WERI-Rb-1 (cell line): ENCODE data around the gene DPH1.

Experiments used
- DNase-seq: peaks from one replicate; pipeline ENCODE4 v3.0.0-alpha.2; 2020
- H3K27ac ChIP-seq: fragments of 250-450 bp; sonication (Bioruptor Pico); 2 replicates; pipeline ENCODE4 v1.5.1; 2020; ENCODE audit warnings: mild to moderate bottlenecking, moderate library complexity
- H3K27me3 ChIP-seq: fragments of 250-450 bp; sonication (Bioruptor Pico); 2 replicates; pipeline ENCODE4 v1.5.1; 2021; ENCODE audit warnings: mild to moderate bottlenecking, low read depth, moderate library complexity; ENCODE audit not compliant: insufficient read depth, severe bottlenecking
- H3K36me3 ChIP-seq: fragments of 250-450 bp; sonication (Bioruptor Pico); 2 replicates; pipeline ENCODE4 v1.5.1; 2020; ENCODE audit warnings: mild to moderate bottlenecking, moderate library complexity
- H3K4me3 ChIP-seq: 2 replicates; pipeline ENCODE4 v1.5.1; 2011; ENCODE audit warnings: low read depth, mild to moderate bottlenecking, control low read depth, low read length
- H3K9me3 ChIP-seq: fragments of 250-450 bp; sonication (Bioruptor Pico); 2 replicates; pipeline ENCODE4 v1.5.1; 2021; ENCODE audit warnings: mild to moderate bottlenecking, moderate library complexity; ENCODE audit not compliant: severe bottlenecking
- TF ChIP-seq, protein P1 (sequence below): IDR thresholded peaks from 2 replicates; pipeline ENCODE4 v1.5.1; 2011; ENCODE audit warnings: low read depth, mild to moderate bottlenecking, control low read depth, inconsistent platforms, low read length

The DPH1 gene

DNA sequence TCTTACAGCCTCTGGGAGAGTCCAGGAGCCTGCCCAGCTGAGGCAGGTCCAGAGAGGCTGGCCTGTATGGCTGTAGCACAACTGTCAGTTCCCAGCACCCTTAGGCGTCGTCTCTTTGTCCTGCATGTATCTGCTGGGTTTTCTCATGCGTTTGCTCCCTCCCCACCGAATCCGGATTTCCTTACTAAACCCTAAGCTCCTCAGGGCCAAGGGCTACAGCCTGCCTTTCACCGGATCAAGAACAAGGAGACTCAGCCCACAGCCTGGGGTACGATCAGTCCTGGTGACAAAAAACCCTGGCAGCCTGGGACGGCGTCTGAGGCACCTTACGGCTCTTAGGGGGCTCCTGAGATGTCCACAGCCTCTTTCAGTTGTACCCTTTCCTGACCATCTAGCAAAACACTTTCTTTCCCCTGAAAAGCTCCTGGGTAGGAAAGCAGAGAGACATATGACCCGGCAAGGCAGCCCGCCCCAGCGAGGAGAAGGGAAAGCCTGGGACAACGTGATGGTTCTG is 37.2 kb downstream of the DPH1 start:
- TF ChIP-seq, protein P1, sequence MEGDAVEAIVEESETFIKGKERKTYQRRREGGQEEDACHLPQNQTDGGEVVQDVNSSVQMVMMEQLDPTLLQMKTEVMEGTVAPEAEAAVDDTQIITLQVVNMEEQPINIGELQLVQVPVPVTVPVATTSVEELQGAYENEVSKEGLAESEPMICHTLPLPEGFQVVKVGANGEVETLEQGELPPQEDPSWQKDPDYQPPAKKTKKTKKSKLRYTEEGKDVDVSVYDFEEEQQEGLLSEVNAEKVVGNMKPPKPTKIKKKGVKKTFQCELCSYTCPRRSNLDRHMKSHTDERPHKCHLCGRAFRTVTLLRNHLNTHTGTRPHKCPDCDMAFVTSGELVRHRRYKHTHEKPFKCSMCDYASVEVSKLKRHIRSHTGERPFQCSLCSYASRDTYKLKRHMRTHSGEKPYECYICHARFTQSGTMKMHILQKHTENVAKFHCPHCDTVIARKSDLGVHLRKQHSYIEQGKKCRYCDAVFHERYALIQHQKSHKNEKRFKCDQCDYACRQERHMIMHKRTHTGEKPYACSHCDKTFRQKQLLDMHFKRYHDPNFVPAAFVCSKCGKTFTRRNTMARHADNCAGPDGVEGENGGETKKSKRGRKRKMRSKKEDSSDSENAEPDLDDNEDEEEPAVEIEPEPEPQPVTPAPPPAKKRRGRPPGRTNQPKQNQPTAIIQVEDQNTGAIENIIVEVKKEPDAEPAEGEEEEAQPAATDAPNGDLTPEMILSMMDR, result no peak
- Histone ChIP-seq H3K4me3 (no peak overlapping the region), H3K36me3 (peaks cover 51% of the 10 kb centered on the region), H3K27ac (peak overlapping the region; percentile 94), H3K27me3 (no peaks in the 10 kb centered on the region), H3K9me3 (no peaks in the 10 kb centered on the region)
- peak; percentile 84 for DNase-seq

DNA sequence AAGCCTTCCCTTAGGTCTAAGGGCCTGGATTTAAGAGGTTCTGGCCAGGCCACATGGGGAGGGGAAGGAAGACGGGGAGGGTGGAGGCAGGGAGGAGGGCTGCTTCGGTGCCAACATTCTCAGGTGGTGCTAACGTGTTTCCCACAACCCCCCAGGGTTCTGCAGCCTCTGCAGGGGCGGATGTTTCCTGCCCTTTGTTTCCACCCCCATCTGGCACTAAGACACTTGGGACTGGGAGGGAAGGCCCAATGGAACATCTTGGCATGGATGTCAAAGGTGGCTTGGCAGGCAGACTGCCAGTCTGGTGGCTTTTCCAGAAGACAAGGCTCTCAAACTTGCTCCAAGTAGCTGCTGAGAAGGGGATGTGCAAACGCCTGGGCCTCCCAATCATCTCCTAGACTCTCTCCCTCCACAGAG is 37.7 kb downstream of the DPH1 start:
- TF ChIP-seq, protein P1, result no peak
- peaks cover 51% of the 10 kb centered on the region for H3K36me3 ChIP-seq
- H3K4me3 ChIP-seq, result no peak overlapping the region
- H3K27me3 ChIP-seq, result no peaks in the 10 kb centered on the region
- no peak for DNase-seq
- peak overlapping the region; percentile 94 for H3K27ac ChIP-seq
- no peaks in the 10 kb centered on the region for H3K9me3 ChIP-seq

DNA sequence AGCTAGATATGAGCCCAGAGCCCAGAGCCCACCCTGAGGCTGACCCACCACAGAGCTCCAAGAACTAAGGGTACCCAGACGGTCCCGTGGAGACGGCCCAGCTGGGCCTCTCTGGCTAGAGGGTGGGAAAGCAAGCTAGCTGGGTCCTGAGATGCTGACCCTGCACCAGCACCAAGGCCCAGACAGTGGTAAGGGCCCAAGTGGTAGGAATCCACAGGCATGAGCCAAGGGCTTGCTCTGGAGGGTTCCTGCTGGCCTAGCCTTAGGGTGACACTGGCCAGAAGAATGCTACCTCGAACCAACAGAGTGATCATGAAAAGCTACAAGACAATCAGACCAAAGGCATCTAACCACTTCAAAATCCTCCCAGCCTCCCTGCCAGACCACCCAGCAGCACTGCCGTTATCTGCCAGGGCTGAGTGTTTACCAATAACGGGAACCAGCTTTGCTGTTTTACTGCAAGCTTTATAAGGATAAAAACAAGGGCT is 38.1 kb downstream of the DPH1 start:
- Histone ChIP-seq H3K27me3 (no peaks in the 10 kb centered on the region), H3K4me3 (no peak overlapping the region), H3K9me3 (no peaks in the 10 kb centered on the region), H3K27ac (peak overlapping the region; percentile 94), H3K36me3 (peaks cover 48% of the 10 kb centered on the region)
- TF ChIP-seq, protein P1, result no peak
- no peak for DNase-seq

DNA sequence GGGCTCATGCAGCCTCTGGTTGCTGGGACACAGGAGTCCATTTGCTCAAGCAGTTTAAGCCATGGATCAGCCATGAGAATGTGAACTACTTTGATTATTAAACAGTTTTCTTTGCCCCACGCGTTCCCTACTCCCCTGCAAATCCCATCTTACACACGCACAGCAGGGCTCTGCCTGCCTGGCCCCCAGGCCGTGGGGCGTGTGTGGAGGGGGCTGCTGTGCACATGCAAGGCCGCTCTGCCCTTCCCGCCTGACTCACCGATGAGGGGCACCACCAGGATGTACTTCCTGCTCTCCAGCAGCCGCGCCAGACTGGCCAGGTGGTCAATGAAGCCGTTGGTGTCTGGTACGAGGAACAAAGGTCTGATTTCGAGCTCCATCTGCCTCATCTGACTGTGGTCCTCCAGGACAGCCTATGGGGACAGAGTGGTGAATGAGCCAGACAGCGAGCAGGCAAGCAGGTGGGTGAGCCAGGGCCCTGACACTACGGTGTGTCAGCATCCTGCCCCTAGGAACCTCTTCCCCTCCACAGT is 38.6 kb downstream of the DPH1 start:
- TF ChIP-seq, protein P1, result no peak
- H3K27me3 ChIP-seq, result no peaks in the 10 kb centered on the region
- H3K9me3 ChIP-seq, result no peaks in the 10 kb centered on the region
- peaks cover 43% of the 10 kb centered on the region for H3K36me3 ChIP-seq
- DNase-seq, result peak; percentile 90
- H3K4me3 ChIP-seq, result no peak overlapping the region
- peak overlapping the region; percentile 94 for H3K27ac ChIP-seq

DNA sequence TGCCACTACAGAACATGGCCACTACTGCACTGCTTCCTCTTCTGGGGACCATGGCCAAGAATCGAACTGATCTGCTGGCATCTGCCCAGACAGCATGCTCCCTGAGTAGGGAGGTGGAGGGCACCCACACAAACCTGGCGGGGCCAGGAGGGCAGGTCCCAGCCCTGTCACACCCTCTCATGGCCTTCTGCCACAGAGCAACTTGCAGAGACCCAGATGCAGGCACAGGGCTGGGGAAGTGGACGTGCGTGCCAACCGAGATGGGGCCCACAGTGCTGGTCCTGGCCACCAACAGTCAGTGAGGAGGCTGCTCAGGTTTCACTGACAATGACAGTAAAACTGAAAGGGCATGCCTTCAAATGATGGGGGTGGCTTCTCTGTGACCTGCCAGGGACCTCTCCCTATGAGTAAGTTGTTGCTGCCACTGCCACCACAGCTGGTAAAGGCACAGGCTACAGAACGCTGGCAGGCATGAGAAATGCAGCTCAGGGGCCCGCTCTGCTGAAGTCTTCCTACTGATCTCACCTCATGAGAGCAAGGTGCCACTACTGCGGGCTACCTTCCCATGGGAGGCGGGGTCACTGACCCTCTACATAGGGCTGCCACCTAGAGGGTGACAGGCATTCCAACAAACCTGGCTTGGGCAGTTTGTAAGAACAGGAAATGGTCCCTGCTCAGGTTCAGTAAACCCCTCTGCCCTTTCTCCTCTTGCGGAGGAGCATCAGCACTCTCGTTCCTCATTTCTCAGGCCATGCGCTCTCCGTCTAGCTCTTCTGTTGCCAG is 40.5 kb downstream of the DPH1 start:
- no peak overlapping the region for H3K4me3 ChIP-seq
- H3K36me3 ChIP-seq, result peaks cover 31% of the 10 kb centered on the region
- no peaks in the 10 kb centered on the region for H3K9me3 ChIP-seq
- no peaks in the 10 kb centered on the region for H3K27me3 ChIP-seq
- TF ChIP-seq, protein P1, result peak; percentile 47
- no peak for DNase-seq
- peak overlapping the region; percentile 94 for H3K27ac ChIP-seq
